ENCODE data around the gene WDR18.

GRCh38 chr19:947090-947706 is 36.9 kb upstream of the WDR18 start:
- TF ChIP-seq CTCF (IDR thresholded peaks at IDR 0.05; ENCODE audit: insufficient read depth, low read length), result no peak
- no peak for TF ChIP-seq POLR2AphosphoS5 (IDR thresholded peaks at IDR 0.05; ENCODE audit: low read depth)
- TF ChIP-seq REST (IDR thresholded peaks at IDR 0.05; ENCODE audit: insufficient replicate concordance, low read depth), result no peak

Measured in HL-60 (cell line).